ENCODE results near the gene EDRF1. TPM values are rescaled to one million over a fixed set of nuclear protein-coding genes. Genes with fewer than 3 reads are reported as not detected.

EDRF1 gene
- polyA plus RNA-seq, 5 donors: 44.5 to 67.9 (median 61.4) TPM

- DNase-seq: no peak
Measured at GRCh38 chr10:125762692-125763648, 43.5 kb downstream of the EDRF1 start.

GRCh38 chr10:125765835-125766234 lies 46.3 kb downstream of the EDRF1 start:
- DNase-seq: no peak

- DNase-seq: no peak
Measured at GRCh38 chr10:125766511-125766910, 47.0 kb downstream of the EDRF1 start.

- DNase-seq: peak; percentile 59 to 64
Measured at GRCh38 chr10:125768219-125768855, 48.8 kb downstream of the EDRF1 start.

GRCh38 chr10:125769175-125769574 lies 49.7 kb downstream of the EDRF1 start:
- no peak for DNase-seq

- no peak for DNase-seq
Measured at GRCh38 chr10:125770844-125771243, 51.3 kb downstream of the EDRF1 start.

- DNase-seq: no peak
Measured at GRCh38 chr10:125772112-125772863, 52.8 kb downstream of the EDRF1 start.

- DNase-seq: no peak
Measured at GRCh38 chr10:125772864-125773180, 53.3 kb downstream of the EDRF1 start.

- DNase-seq: no peak
Measured at GRCh38 chr10:125773687-125774543, 54.4 kb downstream of the EDRF1 start.

GRCh38 chr10:125774581-125775191 lies 55.2 kb downstream of the EDRF1 start:
- DNase-seq: no peak

GRCh38 chr10:125775491-125776106 lies 56.1 kb downstream of the EDRF1 start, which contains the start of gene MMP21:
TSS of gene MMP21 (minus strand) at chr10:125775821. CDS start at chr10:125775821, 0 bp downstream.
- DNase-seq: no peak

- DNase-seq: no peak
Measured at GRCh38 chr10:125777806-125778205, 58.3 kb downstream of the EDRF1 start.

- DNase-seq: no peak
Measured at GRCh38 chr10:125778556-125778955, 59.0 kb downstream of the EDRF1 start.

- DNase-seq: no peak
Measured at GRCh38 chr10:125779403-125780327, 60.2 kb downstream of the EDRF1 start.

- DNase-seq: no peak
Measured at GRCh38 chr10:125781374-125781773, 61.9 kb downstream of the EDRF1 start.

- no peak for DNase-seq
Measured at GRCh38 chr10:125782054-125782453, 62.5 kb downstream of the EDRF1 start.

GRCh38 chr10:125782616-125783015 lies 63.1 kb downstream of the EDRF1 start:
- DNase-seq: no peak

- no peak for DNase-seq
Measured at GRCh38 chr10:125783408-125783807, 63.9 kb downstream of the EDRF1 start.

GRCh38 chr10:125783957-125784356 lies 64.4 kb downstream of the EDRF1 start:
- DNase-seq: no peak

Measured in right lung (tissue), 5 donors.